Measurements from ENCODE around the gene LIX1L.

GRCh38 chr1:145980457-145980994, 22.7 kb upstream of the LIX1L start:
- TF ChIP-seq CTCF (IDR thresholded peaks at IDR 0.05) (no peak), EZH2 (IDR thresholded peaks at IDR 0.05) (no peak), EZH2phosphoT487 (IDR thresholded peaks at IDR 0.05) (no peak)
